HG03342 (cell line): Measurements from ENCODE around the gene CERCAM.

Experiments
- ATAC-seq: cut with Tn5 transposase; IDR thresholded peaks from one replicate; pipeline ENCODE4 v1.9.1; 2021; ENCODE audit warnings: mild to moderate bottlenecking, moderate library complexity; ENCODE audit not compliant: unreplicated experiment

Gene CERCAM, protein sequence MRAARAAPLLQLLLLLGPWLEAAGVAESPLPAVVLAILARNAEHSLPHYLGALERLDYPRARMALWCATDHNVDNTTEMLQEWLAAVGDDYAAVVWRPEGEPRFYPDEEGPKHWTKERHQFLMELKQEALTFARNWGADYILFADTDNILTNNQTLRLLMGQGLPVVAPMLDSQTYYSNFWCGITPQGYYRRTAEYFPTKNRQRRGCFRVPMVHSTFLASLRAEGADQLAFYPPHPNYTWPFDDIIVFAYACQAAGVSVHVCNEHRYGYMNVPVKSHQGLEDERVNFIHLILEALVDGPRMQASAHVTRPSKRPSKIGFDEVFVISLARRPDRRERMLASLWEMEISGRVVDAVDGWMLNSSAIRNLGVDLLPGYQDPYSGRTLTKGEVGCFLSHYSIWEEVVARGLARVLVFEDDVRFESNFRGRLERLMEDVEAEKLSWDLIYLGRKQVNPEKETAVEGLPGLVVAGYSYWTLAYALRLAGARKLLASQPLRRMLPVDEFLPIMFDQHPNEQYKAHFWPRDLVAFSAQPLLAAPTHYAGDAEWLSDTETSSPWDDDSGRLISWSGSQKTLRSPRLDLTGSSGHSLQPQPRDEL

DNA sequence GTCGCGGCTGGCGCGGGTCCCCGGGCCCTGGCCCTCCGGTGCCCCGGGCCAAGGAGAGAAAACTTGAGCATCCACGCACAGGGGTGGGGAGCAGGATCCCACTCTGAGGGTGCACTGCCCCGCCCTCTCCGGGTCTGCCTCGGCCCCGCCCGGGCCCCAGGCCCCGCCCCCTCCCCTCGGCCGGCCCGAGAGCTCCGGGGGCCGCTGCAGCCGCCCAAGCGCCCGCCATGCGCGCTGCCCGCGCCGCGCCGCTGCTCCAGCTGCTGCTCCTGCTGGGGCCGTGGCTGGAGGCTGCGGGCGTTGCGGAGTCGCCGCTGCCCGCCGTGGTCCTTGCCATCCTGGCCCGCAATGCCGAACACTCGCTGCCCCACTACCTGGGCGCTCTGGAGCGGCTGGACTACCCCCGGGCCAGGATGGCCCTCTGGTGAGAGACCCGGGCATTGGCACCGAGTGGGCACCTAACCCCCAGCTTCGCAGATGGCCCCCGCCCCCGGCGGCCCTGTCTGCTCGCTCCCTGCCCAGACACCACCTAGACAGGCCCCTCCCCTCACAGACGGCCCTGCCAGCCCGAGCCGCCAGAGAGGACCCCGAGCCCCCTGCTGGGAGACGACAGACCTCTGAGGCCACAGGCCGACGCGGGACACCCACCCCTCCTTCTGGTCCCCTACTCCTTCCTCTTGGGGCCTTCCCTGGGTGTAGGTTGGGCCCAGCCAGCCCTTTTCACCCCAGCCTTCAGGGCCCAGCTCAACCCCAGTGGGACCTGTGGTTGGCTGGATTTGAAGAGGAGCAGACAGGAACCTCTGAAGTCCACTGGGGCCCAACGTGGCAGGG lies at the start of gene CERCAM:
TSS of gene CERCAM (plus strand) at position 207 of the 831 bp plus-strand sequence. CDS start at position 228, 21 bp downstream.
- peak; percentile 36 for ATAC-seq

- ATAC-seq: no peak
These were observed 49.0 kb upstream of the CERCAM start for GRCh38 chr9:128371630-128372117.

GRCh38 chr9:128372188-128372641 lies 48.4 kb upstream of the CERCAM start:
- no peak for ATAC-seq

DNA sequence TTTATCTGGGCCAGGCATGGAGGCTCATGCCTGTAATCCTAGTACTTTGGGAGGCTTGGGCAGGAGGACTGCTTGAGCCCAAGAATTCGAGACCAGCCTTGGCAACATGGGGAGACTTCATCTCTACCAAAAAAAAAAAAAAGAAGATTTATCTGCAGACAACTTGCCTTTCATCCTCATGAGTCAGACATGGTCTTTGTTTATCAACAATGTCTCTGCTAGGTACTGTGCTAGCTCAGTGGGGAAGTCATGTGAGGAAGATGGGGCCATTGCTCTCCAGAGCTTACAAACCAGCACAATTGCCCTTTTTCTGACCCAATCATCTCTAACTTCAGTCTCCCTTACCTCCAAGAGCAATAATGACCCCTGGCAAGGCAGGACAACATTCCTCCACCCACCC lies 47.9 kb upstream of the CERCAM start:
- ATAC-seq: no peak

DNA sequence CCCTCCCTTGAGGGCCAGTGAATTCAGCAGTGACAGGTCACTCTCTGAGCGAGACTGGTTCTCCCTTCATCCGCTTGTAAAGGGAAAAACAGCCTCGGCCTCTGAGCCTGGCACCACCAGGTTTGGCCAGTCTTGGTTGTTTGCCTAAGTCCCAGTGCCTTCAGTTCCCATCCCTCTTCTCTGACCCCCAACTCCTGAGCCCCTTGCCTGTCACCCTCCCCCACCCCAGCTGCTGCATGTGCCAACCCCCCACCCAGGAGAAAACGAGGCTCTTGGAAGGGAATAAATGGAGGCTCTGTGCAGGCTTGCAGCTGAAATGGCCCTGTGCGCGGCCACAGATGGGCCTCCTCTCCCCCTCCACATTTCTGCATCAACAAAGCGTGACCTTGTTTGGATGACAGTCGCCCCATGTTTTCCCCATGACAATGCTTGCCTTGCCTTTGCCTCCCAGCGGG lies 46.4 kb upstream of the CERCAM start:
- no peak for ATAC-seq

DNA sequence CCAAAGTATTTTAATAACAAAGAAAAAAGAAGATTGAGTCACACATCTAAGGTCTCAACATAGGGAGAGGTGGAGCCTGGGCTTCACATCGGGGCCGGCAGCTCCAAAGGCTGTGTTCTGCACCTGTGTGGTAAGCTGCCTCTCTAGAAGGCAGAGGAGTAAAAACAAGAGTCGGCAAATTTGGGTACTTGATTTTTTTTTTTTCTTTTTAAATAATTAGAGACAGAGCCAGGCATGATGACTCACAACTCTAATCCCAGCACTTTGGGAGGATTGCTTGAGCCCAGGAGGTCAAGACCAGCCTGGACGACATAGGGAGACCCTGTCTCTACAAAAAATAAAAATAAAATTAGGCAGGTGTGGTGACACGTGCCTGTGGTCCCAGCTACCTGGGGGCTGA lies 44.8 kb upstream of the CERCAM start:
- ATAC-seq: no peak

- ATAC-seq: no peak
These were observed 38.4 kb upstream of the CERCAM start for GRCh38 chr9:128382261-128382660.

- ATAC-seq: no peak
These were observed 37.5 kb upstream of the CERCAM start for GRCh38 chr9:128383007-128383753.

DNA sequence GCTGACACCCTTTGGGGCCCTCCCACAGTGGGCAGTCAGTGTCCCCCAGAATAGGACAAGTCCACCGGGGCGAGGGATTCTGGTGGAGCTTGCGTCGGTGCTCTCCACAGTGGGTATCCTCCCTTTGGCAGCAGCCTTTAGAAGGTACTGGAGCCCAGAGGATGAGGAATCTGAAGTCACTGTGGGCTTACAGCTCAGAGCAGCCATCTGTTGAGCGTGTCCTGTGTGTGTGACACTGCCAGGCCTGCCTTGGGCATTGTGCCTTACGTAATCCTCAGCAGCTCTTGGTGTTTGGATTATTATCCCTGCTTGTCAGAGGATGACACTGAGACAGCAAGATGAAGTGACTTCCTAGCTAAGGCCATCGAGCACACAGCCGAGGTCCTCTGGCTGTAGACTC lies 36.9 kb upstream of the CERCAM start:
- ATAC-seq: no peak

GRCh38 chr9:128384801-128385495 lies 35.7 kb upstream of the CERCAM start:
- ATAC-seq: no peak

- no peak for ATAC-seq
These were observed 34.9 kb upstream of the CERCAM start for GRCh38 chr9:128385496-128386460.

GRCh38 chr9:128388150-128388549 lies 32.5 kb upstream of the CERCAM start:
- no peak for ATAC-seq

DNA sequence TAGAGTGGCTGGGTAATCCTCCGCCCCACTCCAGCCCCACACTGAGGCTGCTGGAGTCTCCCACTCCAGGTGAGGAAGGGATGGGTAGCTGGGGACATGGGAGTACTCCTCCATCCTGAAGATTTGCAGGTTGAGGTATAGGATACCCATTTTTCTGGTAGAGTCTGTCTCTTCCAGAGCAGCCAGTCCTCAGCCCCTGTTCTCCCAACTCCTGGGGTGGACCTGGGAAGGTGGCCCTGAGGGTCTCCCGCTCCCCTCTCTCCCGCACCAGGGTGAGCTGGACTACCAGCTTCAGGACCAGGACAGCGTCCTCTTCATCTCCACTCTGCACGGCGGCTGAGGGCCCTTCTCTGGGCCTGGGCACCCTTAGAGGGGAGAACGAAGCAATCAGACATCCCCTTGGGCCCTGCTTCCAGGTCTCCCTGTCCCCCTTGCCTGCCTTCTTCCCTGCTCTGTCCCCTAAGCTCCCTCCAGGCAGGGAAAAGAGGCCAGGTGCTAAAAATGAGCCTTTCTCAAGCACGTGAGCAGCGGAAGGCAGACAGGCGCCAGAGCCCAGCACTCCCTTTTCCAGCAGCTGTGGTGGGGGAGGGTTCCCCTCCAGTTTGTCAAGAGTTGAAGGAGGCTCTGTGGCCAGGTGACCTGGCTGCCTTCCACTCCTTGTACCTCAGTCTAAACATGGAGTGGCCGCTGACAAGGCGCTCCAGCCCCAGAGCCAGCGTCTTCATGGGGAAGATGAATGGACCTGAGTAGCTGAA lies 31.1 kb upstream of the CERCAM start:
- ATAC-seq: no peak

DNA sequence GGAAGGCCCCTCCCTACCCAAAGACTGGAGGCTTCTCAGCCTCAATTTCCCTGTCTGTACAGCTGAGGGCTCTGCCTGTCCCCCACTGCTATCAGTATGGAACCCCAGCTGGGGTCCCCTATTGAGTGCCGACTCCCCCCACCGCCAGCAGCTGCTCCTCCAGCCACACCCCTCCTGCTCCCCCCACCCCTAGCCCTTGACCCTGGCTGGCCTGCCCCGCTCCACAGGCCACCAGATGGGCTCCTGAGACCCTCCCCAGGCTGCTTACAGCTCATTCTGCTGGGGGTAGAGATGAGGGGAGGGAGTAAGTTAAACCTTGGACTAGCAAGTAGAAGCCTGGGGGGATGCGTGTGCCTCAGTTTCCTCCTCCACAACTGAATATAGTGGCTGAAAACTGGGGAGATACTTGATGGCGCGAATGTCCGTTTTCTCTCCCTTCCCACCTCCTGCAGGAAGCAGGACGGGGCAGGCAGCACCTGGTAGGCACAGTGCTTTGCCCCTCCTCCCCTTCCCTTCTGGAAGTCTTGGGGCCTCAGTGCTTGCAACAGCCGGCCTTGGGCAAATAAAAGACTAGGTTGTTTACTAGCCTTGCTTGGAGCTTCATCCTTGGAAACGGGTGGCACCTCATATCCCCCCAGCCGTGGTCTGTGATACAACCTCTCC lies 30.4 kb upstream of the CERCAM start:
- ATAC-seq: no peak

DNA sequence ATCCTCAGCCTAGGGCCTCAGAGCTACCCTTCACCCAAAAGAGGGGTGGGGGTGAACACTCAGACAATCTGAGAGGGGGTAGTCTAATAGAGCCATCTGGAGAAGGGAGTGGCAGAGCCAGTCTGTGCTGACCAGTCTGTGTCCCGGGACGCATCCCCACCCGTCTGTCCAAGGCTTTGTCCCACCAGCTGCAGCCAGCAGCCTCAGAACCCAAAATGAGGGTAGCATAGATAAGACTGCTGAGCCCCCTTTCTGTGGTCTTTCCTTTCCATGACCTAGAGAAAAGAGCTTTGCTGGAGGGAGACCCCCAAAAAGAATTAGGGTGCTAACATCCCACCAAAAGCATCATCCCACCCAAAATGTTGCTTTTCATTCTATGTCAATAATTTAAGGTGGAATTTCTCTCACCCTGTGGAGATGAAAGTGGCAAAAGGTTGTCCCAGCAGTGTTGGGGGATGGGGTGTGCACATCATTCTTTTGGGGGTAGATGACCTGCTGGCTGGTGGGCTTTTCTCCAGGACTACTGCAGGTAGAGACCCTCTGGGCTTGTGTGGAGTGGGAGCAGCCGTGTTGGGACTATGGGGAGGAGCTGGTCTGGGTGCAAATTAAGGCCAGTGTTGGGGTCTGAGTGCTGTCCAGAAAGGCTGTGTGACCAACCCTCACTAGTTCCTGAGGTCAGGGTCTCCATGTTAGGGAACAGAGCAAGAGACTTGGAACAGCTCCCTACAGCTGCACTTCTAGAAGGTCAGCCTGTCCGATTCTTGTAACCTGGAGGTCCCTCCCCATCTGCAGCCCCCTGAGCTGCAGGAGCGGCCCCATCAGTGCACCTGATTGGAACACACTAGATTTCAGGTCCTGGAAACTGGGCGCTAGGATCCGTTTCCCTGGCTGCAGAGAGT lies 29.6 kb upstream of the CERCAM start:
- no peak for ATAC-seq

GRCh38 chr9:128391956-128392301 lies 28.7 kb upstream of the CERCAM start:
- ATAC-seq: no peak
